Ovary (tissue), 3 donors: ENCODE measurements around the gene UGT1A10.

Experiments
- POLR2A ChIP-seq: fragments of 450-650 bp; IDR thresholded peaks from one replicate; pipeline ENCODE4 v1.6.1; 2017; ENCODE audit warnings: antibody characterized with exemption, mild to moderate bottlenecking, moderate library complexity
- TF ChIP-seq, protein P1 (sequence below), 3 donors: fragments of 450-650 bp in 2 of 3; fragments of 200-600 bp in 1 of 3; IDR thresholded peaks; one replicate each; pipeline versions ENCODE4 v1.5.1 to v1.8.0; 2016 to 2022; ENCODE audit warnings: antibody characterized with exemption in 3 of 3, mild to moderate bottlenecking in 1 of 3
- donor health status: DM: no; HTN: no; CAD: no.

DNA sequence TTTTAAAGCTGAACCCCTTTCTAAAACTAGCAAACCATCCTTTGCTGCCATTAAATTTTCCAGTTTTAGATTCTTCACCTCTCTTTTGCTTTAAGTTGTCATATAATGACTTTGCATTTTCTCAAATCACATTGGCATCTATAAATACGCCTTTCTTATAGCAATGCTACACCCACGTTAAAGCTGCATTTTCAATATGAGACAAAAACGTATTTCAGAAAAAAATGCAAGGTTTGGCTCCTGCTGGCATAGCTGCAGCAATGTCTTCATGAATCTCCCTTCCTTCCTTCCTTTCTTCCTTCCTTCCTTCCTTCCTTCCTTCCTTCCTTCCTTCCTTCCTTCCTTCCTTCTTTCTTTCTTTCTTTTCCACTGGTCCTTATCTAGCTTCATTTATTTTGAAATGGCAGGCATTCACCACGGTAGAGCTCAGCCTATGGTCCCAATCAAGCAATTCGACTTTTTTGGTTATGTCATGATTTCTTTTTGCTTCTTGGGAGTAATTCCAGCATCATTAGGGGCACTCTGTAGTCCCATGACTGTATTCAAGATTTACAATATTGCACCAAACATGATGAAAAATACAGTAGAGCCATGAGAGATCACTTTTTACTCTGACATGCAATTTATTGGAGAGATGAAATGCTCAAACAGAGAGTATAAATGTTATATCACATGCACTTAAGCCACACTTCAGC is 8.8 kb upstream of the UGT1A10 start:
- no peak for TF ChIP-seq POLR2A
- TF ChIP-seq, protein P1, sequence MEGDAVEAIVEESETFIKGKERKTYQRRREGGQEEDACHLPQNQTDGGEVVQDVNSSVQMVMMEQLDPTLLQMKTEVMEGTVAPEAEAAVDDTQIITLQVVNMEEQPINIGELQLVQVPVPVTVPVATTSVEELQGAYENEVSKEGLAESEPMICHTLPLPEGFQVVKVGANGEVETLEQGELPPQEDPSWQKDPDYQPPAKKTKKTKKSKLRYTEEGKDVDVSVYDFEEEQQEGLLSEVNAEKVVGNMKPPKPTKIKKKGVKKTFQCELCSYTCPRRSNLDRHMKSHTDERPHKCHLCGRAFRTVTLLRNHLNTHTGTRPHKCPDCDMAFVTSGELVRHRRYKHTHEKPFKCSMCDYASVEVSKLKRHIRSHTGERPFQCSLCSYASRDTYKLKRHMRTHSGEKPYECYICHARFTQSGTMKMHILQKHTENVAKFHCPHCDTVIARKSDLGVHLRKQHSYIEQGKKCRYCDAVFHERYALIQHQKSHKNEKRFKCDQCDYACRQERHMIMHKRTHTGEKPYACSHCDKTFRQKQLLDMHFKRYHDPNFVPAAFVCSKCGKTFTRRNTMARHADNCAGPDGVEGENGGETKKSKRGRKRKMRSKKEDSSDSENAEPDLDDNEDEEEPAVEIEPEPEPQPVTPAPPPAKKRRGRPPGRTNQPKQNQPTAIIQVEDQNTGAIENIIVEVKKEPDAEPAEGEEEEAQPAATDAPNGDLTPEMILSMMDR (IDR thresholded peaks at IDR 0.05) = no peak
